Fibroblast of the aortic adventitia (primary cell): ENCODE data around the gene FAM89B. TPM values are rescaled to one million over a fixed set of nuclear protein-coding genes. Genes with fewer than 3 reads are reported as not detected.

ENCODE experiments used
- DNase-seq: peaks from one replicate; pipeline ENCODE4 v3.0.0-alpha.2; 2010; ENCODE audit warnings: low read depth
- H3K4me3 ChIP-seq: 2 replicates; pipeline ENCODE4 v1.5.1; 2011; ENCODE audit warnings: low read depth, mild to moderate bottlenecking, control low read depth, low read length, moderate library complexity
- total RNA-seq: library from RNA; depleted of rRNA; stranded (reverse); fragments of >200 nt; gene quantifications from 2 replicates; pipeline ENCODE4 v1.2.3, GENCODE V29; 2012; ENCODE audit warnings: low replicate concordance
- TF ChIP-seq, protein P1 (sequence below): IDR thresholded peaks from 2 replicates; pipeline ENCODE4 v1.5.1; 2011; ENCODE audit warnings: mild to moderate bottlenecking, low read length, control low read depth, inconsistent platforms; ENCODE audit not compliant: insufficient read depth

Gene FAM89B
- total RNA-seq, 1 donor = 21.6 TPM

- DNase-seq = no peak
- TF ChIP-seq, protein P1, sequence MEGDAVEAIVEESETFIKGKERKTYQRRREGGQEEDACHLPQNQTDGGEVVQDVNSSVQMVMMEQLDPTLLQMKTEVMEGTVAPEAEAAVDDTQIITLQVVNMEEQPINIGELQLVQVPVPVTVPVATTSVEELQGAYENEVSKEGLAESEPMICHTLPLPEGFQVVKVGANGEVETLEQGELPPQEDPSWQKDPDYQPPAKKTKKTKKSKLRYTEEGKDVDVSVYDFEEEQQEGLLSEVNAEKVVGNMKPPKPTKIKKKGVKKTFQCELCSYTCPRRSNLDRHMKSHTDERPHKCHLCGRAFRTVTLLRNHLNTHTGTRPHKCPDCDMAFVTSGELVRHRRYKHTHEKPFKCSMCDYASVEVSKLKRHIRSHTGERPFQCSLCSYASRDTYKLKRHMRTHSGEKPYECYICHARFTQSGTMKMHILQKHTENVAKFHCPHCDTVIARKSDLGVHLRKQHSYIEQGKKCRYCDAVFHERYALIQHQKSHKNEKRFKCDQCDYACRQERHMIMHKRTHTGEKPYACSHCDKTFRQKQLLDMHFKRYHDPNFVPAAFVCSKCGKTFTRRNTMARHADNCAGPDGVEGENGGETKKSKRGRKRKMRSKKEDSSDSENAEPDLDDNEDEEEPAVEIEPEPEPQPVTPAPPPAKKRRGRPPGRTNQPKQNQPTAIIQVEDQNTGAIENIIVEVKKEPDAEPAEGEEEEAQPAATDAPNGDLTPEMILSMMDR = no peak
- H3K4me3 ChIP-seq = no peak overlapping the region
Measured at GRCh38 chr11:65591939-65592857, 19.9 kb downstream of the FAM89B start.

- no peak overlapping the region for H3K4me3 ChIP-seq
- TF ChIP-seq, protein P1 = no peak
- no peak for DNase-seq
Measured at GRCh38 chr11:65592858-65593517, 20.6 kb downstream of the FAM89B start.

- no peak for DNase-seq
- H3K4me3 ChIP-seq = no peak overlapping the region
- TF ChIP-seq, protein P1 = peak; percentile 73
Measured at GRCh38 chr11:65593518-65594414, 21.4 kb downstream of the FAM89B start.

- DNase-seq = no peak
- no peak overlapping the region for H3K4me3 ChIP-seq
- TF ChIP-seq, protein P1 = no peak
Measured at GRCh38 chr11:65595131-65595530, 22.8 kb downstream of the FAM89B start.

DNA sequence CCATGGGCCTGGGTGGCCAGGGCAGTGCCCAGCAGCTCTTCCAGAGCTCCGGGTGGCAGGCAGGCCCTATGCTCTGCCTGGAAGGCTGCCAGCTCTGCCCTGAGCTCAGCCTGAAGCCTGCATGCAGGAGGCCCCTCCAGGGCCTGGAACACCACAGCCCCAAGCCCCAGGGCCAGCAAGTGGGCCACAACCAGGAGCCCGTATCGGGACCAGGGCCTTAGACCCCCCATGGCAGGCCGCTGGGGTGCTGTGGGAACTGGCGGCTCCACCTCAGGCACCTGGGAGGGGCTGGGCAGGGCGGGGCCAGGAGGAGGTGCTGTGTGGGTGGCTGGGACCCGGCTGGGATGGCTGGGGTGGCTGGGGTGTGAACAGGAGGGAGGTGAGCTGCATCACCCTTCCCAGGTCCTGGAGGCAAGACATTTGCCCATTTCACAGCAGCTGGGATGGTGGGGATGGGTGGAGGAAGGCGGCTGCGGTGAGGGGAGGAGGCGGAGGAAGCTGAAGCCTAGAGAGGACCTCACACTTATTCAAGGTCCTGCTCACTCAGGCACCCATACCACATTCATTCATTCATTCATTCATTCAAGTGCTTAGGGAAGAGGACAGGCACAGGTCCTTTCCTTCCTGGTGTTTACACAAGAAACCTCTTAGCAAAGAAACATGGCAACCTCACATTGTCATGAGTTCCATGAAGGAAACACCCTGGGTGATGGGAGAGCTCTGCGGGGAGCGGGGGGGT, 23.4 kb downstream of the FAM89B start, which contains the start of gene KCNK7:
Gene KCNK7 (minus strand): TSS at position 258 of the 739 bp plus-strand sequence. CDS start 28 bp downstream, at position 230.
- no peak within 1 kb of the TSS for H3K4me3 ChIP-seq
- DNase-seq = no peak
- TF ChIP-seq, protein P1 = no peak
